ENCODE results near the gene MBP. TPM values are rescaled to one million over a fixed set of nuclear protein-coding genes. Genes with fewer than 3 reads are reported as not detected.
"Not testable (repeated sequence)": the region's sequence is repeated elsewhere in the genome, so short reads cannot be mapped to it uniquely, and the experiment has no call there.

MBP gene
- total RNA-seq, 1 experiment from 2014 or later = not detected

DNA sequence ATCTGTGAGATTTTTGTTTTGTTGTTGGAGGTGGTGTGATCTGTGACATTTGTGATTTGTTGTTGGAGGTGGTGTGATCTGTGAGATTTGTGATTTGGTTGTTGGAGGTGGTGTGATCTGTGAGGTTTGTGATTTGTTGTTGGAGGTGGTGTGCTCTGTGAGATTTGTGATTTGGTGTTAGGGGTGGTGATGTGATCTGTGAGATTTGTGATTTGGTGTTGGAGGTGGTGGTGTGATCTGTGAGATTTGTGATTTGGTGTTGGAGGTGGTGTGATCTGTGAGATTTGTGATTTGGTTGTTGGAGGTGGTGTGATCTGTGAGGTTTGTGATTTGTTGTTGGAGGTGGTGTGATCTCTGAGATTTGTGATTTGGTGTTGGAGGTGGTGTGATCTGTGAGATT lies 165.3 kb downstream of the MBP start:
- not testable (repeated sequence) for H3K9me3 ChIP-seq, H3K4me3 ChIP-seq, DNase-seq, H3K27me3 ChIP-seq, H3K36me3 ChIP-seq

DNA sequence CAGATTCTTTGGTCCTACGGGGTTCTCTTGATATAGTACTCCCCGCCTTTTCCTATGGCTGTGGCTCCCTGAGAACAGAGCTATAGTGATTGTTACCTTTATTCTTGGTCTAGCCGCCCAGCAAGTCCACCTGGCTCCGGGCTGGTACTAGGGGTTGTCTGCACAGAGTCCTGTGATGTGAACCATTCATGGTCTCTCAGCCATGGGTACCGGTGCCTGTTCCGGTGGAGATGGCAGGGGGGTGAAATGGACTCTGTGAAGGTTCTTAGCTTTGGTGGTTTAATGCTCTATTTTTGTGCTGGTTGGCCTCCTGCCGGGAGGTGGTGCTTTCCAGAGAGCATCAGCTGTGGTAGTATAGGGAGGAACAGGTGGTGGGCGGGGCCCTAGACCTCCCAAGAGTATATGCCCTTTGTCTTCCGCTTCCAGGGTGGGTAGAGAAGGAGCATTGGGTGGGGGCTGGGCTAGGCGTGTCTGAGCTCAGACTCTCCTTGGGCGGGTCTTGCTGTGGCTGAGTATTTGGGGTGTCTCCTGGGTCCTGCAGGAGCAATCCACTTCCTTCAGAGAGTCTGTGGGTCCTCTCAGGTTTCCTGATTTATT lies 166.9 kb downstream of the MBP start:
- H3K9me3 ChIP-seq, DNase-seq, H3K27me3 ChIP-seq, H3K4me3 ChIP-seq: not testable (repeated sequence)
- H3K36me3 ChIP-seq = peaks cover 20% of the 10 kb centered on the region

DNA sequence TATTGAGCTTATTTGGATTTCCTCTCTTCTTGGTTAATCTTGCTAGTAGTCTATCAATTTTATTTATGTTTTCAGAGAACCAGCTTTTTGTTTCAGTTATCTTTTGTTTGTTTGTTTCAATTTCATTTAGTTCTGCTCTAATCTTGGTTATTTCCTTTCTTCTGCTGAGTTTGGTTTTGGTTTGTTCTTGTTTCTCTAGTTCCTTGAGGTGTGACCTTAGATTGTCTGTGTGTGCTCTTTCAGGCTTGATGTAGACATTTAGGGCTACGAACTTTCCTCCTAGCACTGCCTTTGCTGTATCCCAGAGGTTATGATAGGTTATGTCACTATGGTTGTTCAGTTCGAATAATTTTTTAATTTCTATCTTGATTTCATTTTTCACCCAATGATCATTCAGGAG lies 168.6 kb downstream of the MBP start:
- no peak overlapping the region for H3K4me3 ChIP-seq
- H3K36me3 ChIP-seq = peaks cover 20% of the 10 kb centered on the region
- DNase-seq = no peak
- H3K9me3 ChIP-seq = no peaks in the 10 kb centered on the region; the same call in 1 of the 2 replicates
- H3K27me3 ChIP-seq = no peaks in the 10 kb centered on the region

GRCh38 chr18:76962851-76963250 lies 169.7 kb downstream of the MBP start:
- no peak for DNase-seq
- Histone ChIP-seq H3K36me3 (peaks cover 20% of the 10 kb centered on the region), H3K27me3 (no peaks in the 10 kb centered on the region), H3K9me3 (no peaks in the 10 kb centered on the region; the same call in 1 of the 2 replicates), H3K4me3 (no peak overlapping the region)

- Histone ChIP-seq H3K36me3 (peaks cover 26% of the 10 kb centered on the region), H3K4me3 (no peak overlapping the region), H3K9me3 (no peaks in the 10 kb centered on the region; the same call in 1 of the 2 replicates), H3K27me3 (no peaks in the 10 kb centered on the region)
- no peak for DNase-seq
Observed at GRCh38 chr18:76960528-76961035, 172.0 kb downstream of the MBP start.

DNA sequence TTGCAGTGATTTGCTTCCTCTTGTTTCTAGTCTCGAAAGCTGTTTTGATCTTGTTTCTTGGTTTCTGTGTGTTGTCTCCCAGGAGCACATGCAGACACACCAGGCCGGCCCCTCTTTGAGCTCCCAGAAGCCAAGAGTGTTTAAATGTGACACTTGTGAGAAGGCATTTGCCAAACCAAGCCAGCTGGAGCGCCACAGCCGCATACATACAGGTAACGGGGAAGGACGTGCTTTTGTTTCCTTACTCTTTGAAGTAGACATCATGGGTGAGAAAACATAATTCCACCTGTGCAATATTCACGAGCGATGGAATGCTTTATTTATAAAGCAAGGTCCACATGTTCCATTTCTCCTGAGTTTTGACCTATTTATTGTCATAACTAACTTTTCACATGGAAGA lies 173.0 kb downstream of the MBP start:
- H3K27me3 ChIP-seq = no peaks in the 10 kb centered on the region
- H3K4me3 ChIP-seq = no peak overlapping the region
- H3K9me3 ChIP-seq = no peaks in the 10 kb centered on the region; the same call in 1 of the 2 replicates
- peaks cover 24% of the 10 kb centered on the region for H3K36me3 ChIP-seq
- DNase-seq = no peak

- DNase-seq = no peak
- H3K27me3 ChIP-seq = no peaks in the 10 kb centered on the region
- H3K36me3 ChIP-seq = peaks cover 24% of the 10 kb centered on the region
- no peak overlapping the region for H3K4me3 ChIP-seq
- H3K9me3 ChIP-seq = no peaks in the 10 kb centered on the region; the same call in 1 of the 2 replicates
Observed at GRCh38 chr18:76958692-76959341, 173.8 kb downstream of the MBP start.

GRCh38 chr18:76957384-76958355 lies 174.9 kb downstream of the MBP start:
- Histone ChIP-seq H3K36me3 (peaks cover 22% of the 10 kb centered on the region), H3K27me3 (no peaks in the 10 kb centered on the region), H3K9me3 (no peaks in the 10 kb centered on the region; the same call in 1 of the 2 replicates), H3K4me3 (no peak overlapping the region)
- DNase-seq = no peak

DNA sequence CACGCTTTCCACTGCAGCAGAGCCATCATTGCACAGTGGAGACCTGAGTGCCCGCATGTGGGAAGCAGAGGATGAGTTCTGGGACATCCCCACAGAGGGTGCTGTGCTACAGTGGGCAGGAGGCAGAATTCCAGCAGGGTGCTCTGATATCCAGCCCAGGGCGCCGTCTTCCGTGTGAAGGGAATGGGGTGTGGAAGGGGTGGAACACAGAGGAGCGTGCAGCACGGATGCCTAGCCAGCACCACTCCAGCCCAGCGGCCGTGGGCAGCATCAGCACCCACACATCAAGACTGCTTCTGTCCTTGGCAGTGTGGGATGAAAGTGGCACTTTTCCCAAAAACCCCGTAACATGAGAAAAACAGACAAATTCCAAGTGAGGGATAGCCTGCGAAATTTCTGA lies 175.9 kb downstream of the MBP start:
- DNase-seq = no peak
- H3K36me3 ChIP-seq = peaks cover 15% of the 10 kb centered on the region
- no peak overlapping the region for H3K4me3 ChIP-seq
- H3K27me3 ChIP-seq = no peaks in the 10 kb centered on the region
- no peaks in the 10 kb centered on the region for H3K9me3 ChIP-seq

DNA sequence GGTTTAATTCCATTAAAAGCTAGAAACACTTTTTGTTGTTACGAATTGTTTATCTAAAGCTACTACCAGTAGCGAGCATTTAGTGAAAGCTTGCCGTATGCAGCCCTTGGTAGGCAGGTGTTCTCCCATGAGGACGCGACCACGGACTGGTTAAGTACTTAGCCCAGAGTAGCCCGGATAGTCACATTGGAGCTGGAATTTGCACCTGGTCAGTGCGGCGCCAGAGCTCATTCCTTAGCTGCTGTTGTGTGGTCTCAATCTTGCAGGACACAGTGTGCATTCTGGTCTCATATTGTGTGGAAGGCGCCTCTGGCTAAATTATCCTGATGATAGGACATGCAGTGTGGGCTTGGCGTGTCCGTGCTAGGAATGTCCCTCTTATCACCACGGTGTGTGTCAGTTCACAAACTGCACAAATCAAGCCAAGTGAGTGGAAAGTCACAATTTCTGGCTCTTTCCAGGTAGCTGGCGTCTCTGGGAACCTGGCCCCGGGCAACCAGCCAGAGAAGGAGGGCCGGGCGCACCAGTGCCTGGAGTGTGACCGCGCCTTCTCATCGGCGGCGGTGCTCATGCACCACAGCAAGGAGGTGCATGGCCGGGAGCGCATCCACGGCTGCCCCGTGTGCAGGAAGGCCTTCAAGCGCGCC lies 176.9 kb downstream of the MBP start:
- no peak for DNase-seq
- H3K4me3 ChIP-seq = no peak overlapping the region
- H3K9me3 ChIP-seq = no peaks in the 10 kb centered on the region
- H3K27me3 ChIP-seq = no peaks in the 10 kb centered on the region
- H3K36me3 ChIP-seq = peaks cover 7% of the 10 kb centered on the region; the same call in 1 of the 2 replicates

DNA sequence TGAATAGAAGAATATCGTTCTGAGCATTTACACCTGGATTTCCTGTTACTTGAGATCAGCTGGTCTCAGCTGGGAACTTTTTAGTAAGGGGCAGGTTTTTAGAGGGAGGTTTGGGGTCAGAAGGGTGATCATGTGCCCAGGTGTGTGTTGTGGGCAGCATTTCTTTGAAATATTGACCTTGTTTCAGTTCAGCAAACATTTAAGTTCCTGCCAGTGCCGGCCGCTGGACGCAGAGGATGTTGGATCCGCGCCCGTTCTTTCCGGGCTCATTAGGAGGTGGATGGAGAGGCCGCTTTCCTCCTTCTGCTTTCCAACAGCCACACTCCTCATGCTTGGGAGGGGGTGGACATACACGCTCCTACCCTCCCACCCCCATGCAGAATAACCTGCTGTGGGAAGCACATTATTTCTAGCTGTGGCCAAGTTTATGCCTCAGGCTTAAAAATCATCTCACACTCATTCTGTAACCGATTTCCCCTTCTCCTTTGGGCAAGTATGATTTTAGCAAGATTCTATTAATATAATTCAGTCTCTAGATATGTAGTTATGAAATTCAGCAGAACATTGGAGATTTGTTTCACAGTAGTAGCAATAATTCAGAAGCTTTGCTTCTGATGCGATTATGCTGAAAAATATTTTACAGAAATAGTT lies 178.9 kb downstream of the MBP start:
- no peak for DNase-seq
- peaks cover 7% of the 10 kb centered on the region; the same call in 1 of the 2 replicates for H3K36me3 ChIP-seq
- H3K4me3 ChIP-seq = no peak overlapping the region
- H3K9me3 ChIP-seq = no peaks in the 10 kb centered on the region
- H3K27me3 ChIP-seq = no peaks in the 10 kb centered on the region

DNA sequence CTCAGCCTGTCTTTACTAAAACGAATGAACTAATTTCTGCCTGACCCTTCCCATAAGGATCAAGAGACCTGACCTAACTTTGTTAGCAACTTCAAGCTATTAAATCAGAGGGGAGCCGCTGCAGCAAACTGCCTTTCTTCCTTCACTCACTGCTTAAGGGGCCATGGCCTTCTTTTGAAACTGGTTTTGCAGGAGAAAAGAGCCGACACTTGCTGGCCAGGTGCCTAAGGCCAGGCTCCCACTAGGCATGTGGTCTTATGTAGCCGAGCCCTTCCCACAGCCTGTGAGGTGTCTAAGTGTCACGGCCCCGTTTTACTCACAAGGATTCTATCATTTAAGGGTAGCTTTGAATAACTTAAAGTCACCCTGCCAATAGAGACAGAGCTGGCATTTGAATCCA lies 179.4 kb downstream of the MBP start:
- Histone ChIP-seq H3K4me3 (no peak overlapping the region), H3K9me3 (no peaks in the 10 kb centered on the region), H3K27me3 (no peaks in the 10 kb centered on the region), H3K36me3 (peaks cover 9% of the 10 kb centered on the region; the same call in 1 of the 2 replicates)
- no peak for DNase-seq

DNA sequence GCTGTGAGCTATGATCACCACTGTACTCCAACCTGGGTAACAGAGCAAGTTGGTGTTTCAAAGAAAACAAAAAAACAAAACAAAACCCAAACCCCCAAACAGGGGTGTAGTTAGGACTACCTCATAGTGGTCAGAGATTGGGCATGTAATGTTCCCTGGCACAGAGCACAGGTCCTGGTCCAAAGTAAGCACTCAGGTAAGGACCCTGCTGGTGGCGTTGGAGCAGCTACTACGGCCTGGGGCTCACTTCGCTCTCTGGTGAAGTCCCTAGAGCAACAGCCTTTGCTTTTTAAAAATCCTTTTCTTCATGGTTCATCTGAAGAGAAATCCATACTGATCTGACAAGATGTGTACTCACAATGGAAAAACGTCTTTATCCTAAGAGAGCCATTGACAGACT lies 179.8 kb downstream of the MBP start:
- DNase-seq = no peak
- Histone ChIP-seq H3K9me3 (no peaks in the 10 kb centered on the region), H3K27me3 (no peaks in the 10 kb centered on the region), H3K36me3 (peaks cover 11% of the 10 kb centered on the region; the same call in 1 of the 2 replicates), H3K4me3 (no peak overlapping the region)

GRCh38 chr18:76951456-76952247 lies 180.9 kb downstream of the MBP start:
- Histone ChIP-seq H3K4me3 (no peak overlapping the region), H3K36me3 (peaks cover 9% of the 10 kb centered on the region; the same call in 1 of the 2 replicates), H3K9me3 (no peaks in the 10 kb centered on the region), H3K27me3 (no peaks in the 10 kb centered on the region)
- DNase-seq = no peak

- no peak for DNase-seq
- peaks cover 5% of the 10 kb centered on the region; the same call in 1 of the 2 replicates for H3K36me3 ChIP-seq
- no peaks in the 10 kb centered on the region for H3K27me3 ChIP-seq
- H3K4me3 ChIP-seq = no peak overlapping the region
- H3K9me3 ChIP-seq = no peaks in the 10 kb centered on the region
Observed at GRCh38 chr18:76948345-76948744, 184.2 kb downstream of the MBP start.

Data from MG63 (cell line).